GM18909 (cell line): ENCODE measurements around the gene ADAMTS1.

ENCODE experiments used
- ATAC-seq: cut with Tn5 transposase; IDR thresholded peaks from one replicate; pipeline ENCODE4 v1.9.1; 2021; ENCODE audit warnings: mild to moderate bottlenecking; ENCODE audit not compliant: unreplicated experiment, poor library complexity

ADAMTS1 gene

DNA sequence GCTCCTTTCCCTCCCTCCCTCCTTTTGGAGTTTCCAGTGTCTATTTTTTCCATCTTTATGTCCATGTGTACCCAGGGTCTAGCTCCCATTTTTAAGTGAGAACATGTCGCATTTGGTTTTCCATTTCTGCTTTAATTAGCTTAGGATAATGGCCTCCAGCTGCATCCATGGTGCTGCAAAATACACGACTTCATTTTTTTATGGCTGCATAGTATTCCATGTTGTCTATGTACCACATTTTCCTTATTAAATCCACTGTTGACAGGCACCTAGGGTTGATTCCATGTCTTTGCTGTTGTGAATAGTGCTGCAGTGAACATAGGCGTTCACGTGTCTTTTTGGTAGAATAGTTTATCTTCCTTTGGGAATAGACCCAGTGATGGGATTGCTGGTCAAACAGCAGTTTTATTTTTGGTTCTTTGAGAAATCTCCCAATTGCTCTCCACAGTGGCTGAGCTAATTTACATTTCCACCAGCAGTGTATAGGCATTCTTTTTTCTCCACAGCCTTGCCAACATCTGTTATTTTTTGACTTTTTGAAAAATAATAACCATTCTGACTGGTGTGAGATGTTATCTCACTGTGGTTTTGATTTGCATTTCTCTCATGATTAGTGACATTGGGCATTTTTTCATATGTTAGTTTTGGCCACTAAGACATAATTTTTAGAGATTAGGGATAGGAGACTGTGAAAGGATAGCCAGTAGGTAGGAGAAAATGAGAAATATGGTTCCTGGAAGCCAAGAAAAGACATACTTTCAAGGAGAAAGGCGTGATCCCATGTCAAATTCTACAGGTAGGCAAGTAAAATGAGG, 50.4 kb downstream of the ADAMTS1 start:
- ATAC-seq: no peak

DNA sequence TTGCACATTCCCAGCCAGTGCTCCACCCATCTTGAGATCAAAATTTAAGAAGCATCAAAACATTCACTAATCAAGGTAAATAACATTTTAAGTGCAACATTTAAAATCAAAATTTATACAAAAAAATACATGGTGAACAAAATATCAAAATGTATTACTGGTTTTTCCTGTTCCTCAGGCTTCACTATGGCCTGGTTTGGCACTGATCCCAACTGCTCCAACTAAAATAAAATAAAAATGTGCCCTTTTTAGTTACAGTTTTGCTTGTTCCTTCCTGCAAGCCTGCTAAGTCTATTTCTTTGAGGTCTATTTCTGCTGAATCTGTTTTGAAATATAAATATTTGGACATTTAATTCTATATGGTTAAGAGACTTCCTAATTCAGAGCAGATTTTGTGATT, 54.9 kb downstream of the ADAMTS1 start:
- ATAC-seq: no peak

DNA sequence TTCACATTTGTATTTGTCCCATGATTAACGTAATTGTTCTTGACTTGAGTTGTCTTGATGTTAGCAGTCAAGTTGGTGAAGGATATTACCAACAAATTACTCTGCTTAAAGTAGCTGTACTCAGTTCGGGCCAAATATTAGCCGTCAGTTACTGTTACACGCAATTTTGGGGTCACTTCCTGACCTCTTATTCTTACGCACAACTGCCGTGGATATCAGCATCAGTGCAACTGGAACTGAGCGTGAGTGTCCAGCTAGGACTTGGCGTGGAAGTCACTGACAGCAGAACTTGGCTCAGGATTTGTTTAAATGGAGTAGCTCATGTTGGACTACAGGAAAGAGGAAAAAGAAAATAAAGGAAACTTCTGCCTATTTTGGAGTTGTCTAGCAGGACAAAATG, 56.4 kb downstream of the ADAMTS1 start:
- no peak for ATAC-seq
